Endothelial cell of umbilical vein (primary cell): ENCODE measurements around the gene AMH. TPM values are rescaled to one million over a fixed set of nuclear protein-coding genes. Genes with fewer than 3 reads are reported as not detected.

Source experiments
- BruUV-seq: library from RNA; stranded (reverse); fragments of 400-500 nt; replicated peaks from 2 replicates; lab custom pipeline; 2021; lab: Mats Ljungman, UMichigan
- CTCF ChIA-PET: fragments of 300-600, 350-600 bp; sonication (Branson Sonifier 250); formaldehyde crosslinking; loops from one replicate; lab custom pipeline; 2021; ENCODE audit warnings: antibody characterized with exemption, inconsistent platforms; lab: Charles Lee
- POLR2A ChIA-PET: fragments of 300-600, 350-600 bp; sonication (Branson Sonifier 250); formaldehyde crosslinking; loops from one replicate; lab custom pipeline; 2021; ENCODE audit warnings: antibody characterized with exemption, inconsistent platforms; lab: Charles Lee
- DNase-seq: peaks from one replicate; pipeline ENCODE4 v3.0.0-alpha.2; 2011; ENCODE audit warnings: low read depth, low spot score
- FAIRE-seq: peaks from 2 replicates; lab custom pipeline; 2011; peaks lifted over from hg19 to GRCh38; lab: Jason Lieb, UNC
- H2AFZ ChIP-seq: 2 replicates; pipeline ENCODE4 v1.6.0; 2012; ENCODE audit warnings: low read depth, low read length, control low read depth, inconsistent platforms
- H3K27ac ChIP-seq: 2 replicates; pipeline ENCODE4 v1.5.1; 2011; ENCODE audit warnings: low read depth, mild to moderate bottlenecking, control low read depth, low read length, moderate library complexity; ENCODE audit not compliant: insufficient read depth
- H3K27me3 ChIP-seq, 2 experiments: 2 replicates each; pipeline versions ENCODE4 v1.6.0 to v1.6.1; 2011; ENCODE audit warnings: low read length in 2 of 2, mixed read lengths in 1 of 2; ENCODE audit not compliant: control insufficient read depth in 2 of 2, insufficient read depth in 2 of 2
- H3K36me3 ChIP-seq, 2 experiments: 2 replicates in 1 of 2; 3 replicates in 1 of 2; pipeline ENCODE4 v1.5.1; 2011; ENCODE audit warnings: low read length in 2 of 2, mild to moderate bottlenecking in 1 of 2, moderate library complexity in 1 of 2; ENCODE audit not compliant: control insufficient read depth in 2 of 2, insufficient read depth in 2 of 2; ENCODE audit errors: extremely low read depth in 1 of 2
- H3K4me1 ChIP-seq: 3 replicates; pipeline ENCODE4 v1.5.1; 2011; ENCODE audit warnings: mild to moderate bottlenecking, low read length; ENCODE audit not compliant: control insufficient read depth, insufficient read depth; ENCODE audit errors: extremely low read depth
- H3K4me2 ChIP-seq: 2 replicates; pipeline ENCODE4 v1.6.1; 2011; ENCODE audit warnings: low read length, control low read depth, mixed read lengths; ENCODE audit not compliant: insufficient read depth
- H3K4me3 ChIP-seq, 3 experiments: fragments of 200-600 bp in 1 of 3; sonication (generic), shearing (Covaris generic) in 1 of 3; replicated peaks in 1 of 3; 2 replicates each; pipeline ENCODE4 v1.5.1; 2011 to 2016; ENCODE audit warnings: control low read depth in 3 of 3, low read length in 3 of 3, mild to moderate bottlenecking in 2 of 3, inconsistent platforms in 1 of 3, low read depth in 1 of 3, moderate library complexity in 1 of 3; ENCODE audit not compliant: insufficient read depth in 1 of 3
- H3K79me2 ChIP-seq: 2 replicates; pipeline ENCODE4 v1.6.0; 2012; ENCODE audit warnings: low read length, inconsistent platforms; ENCODE audit not compliant: control insufficient read depth, insufficient read depth
- H3K9ac ChIP-seq: replicated peaks from 2 replicates; pipeline ENCODE3; 2011; ENCODE audit warnings: low read length, control low read depth; ENCODE audit not compliant: insufficient read depth; ENCODE audit errors: extremely low read depth
- H3K9me1 ChIP-seq: replicated peaks from 3 replicates; pipeline ENCODE4 v1.6.0; 2011; ENCODE audit warnings: mild to moderate bottlenecking, low read length; ENCODE audit not compliant: control insufficient read depth, insufficient read depth; ENCODE audit errors: extremely low read depth
- H3K9me3 ChIP-seq: replicated peaks from 2 replicates; pipeline ENCODE4 v1.5.1; 2012; ENCODE audit warnings: low read length, inconsistent platforms; ENCODE audit not compliant: control insufficient read depth, insufficient read depth
- H4K20me1 ChIP-seq: replicated peaks from 2 replicates; pipeline ENCODE3; 2011; ENCODE audit warnings: mild to moderate bottlenecking, low read length; ENCODE audit not compliant: control insufficient read depth, insufficient read depth; ENCODE audit errors: extremely low read depth
- CTCF ChIP-seq, 2 donors: IDR thresholded peaks; 1 replicate in 1 of 2; 2 replicates in 1 of 2; pipeline ENCODE4 v1.5.1; 2011; ENCODE audit warnings: low read length in 2 of 2, mild to moderate bottlenecking in 2 of 2, moderate library complexity in 2 of 2, control low read depth in 1 of 2, inconsistent platforms in 1 of 2, low read depth in 1 of 2; ENCODE audit not compliant: insufficient read depth in 1 of 2; ENCODE audit errors: extremely low read depth in 1 of 2
- EZH2 ChIP-seq: IDR thresholded peaks from 2 replicates; pipeline ENCODE4 v1.6.1; 2012; ENCODE audit warnings: borderline replicate concordance, low read depth, mild to moderate bottlenecking, moderate library complexity, low read length, inconsistent platforms; ENCODE audit not compliant: severe bottlenecking
- MAX ChIP-seq: IDR thresholded peaks from 2 replicates; pipeline ENCODE4 v1.6.1; 2011; ENCODE audit not compliant: insufficient read depth, insufficient read length
- POLR2A ChIP-seq: IDR thresholded peaks from 2 replicates; pipeline ENCODE4 v1.6.1; 2012; ENCODE audit warnings: low read depth, mild to moderate bottlenecking, control low read depth, low read length
- dilution Hi-C: fragments of 300-500 bp; cut with MboI; formaldehyde crosslinking; loops from one replicate; pipeline ENCODE4 v1.15.0; 2019; ENCODE audit warnings: low sequenced_read_pairs; ENCODE audit not compliant: extremely low pct_ligation_motif_present
- intact Hi-C: fragments of 100-400 bp; cut with micrococcal nuclease; formaldehyde crosslinking; loops from one replicate; pipeline ENCODE4 v1.10.0; 2022
- polyA plus RNA-seq, 4 experiments: library from polyadenylated mRNA; depleted of rRNA in 3 of 4; stranded (reverse) in 3 of 4; unstranded in 1 of 4; fragments of >200 nt; gene quantifications; 2 replicates each; pipeline versions ENCODE4 v1.2.1 to v1.2.3, GENCODE V29; 2011 to 2012; ENCODE audit warnings: missing spikeins in 1 of 4
- total RNA-seq: library from RNA; stranded (reverse); gene quantifications from 2 replicates; pipeline ENCODE4 v1.2.3, GENCODE V29; 2021

AMH gene
- total and polyA plus RNA-seq, 2 donors (not counting 3 experiments of a cell fraction or from before 2014, with no cell fraction given) = 3.3 to 9.6 TPM

DNA sequence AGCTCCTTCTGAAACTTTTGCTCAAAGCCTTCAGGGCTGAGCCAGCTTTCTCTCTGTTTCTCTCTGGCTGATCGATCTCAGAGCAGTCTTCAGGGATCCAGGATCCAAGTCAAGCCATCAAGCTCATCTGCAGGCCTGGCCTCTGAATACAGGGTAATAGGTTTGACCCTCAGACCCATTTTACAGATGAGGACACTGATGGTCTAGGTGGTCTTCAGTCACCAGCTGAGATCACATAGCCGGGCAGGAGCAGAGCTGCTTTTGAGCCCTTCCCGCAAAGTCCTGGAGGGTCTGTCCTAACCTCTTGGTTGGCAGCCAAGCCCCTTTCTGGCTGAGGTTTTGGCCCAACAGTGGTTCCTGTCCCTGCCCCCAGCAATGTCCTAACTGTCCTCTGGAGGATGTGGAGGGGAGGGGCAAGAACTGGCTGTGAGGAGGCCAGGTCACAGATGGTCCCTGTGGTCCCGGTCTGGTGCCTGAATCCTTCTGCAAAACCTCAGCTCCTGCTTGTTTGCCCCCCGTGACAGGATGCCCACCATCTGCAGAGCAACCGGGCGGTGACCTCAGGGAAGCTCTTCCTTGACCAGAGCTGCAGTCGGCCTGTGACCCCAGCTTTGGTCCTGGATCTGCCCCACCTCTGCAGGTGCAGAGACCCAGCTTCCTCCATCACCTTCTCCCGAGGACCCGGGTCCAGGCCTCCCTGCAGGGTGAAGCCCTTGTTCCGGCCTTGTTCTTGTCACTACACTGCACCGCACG is 38.6 kb downstream of the AMH start:
- intact Hi-C loops (loop anchor here (5.0 kb wide), 1 partner anchor 40 kb away; the partner anchor contains the start of genes LSM7 and SPPL2B), dilution Hi-C loops (no loop called here)
- ChIA-PET POLR2A (no interaction called here), CTCF (interaction anchor here (1.5 to 2.9 kb wide), 4 partner anchors 9 to 28 kb away, joined by 3 to 14 read pairs (median 6); no protein-coding TSS in a partner anchor)
- H2AFZ ChIP-seq = no peak overlapping the region
- FAIRE-seq (no peak), DNase-seq (no peak)
- H3K9me1 ChIP-seq = no peaks in the 10 kb centered on the region
- no peak for TF ChIP-seq POLR2A
- no peak for TF ChIP-seq MAX
- no peak for TF ChIP-seq EZH2
- no peak for TF ChIP-seq CTCF (IDR thresholded peaks at IDR 0.05; ENCODE audit: extremely low read depth in 1 of 2, insufficient read depth in 1 of 2, low read depth in 1 of 2, low read length in 2 of 2)
- no peaks in the 10 kb centered on the region for H3K9me3 ChIP-seq
- peaks cover 5% of the 10 kb centered on the region for H3K4me1 ChIP-seq
- no peak overlapping the region for H3K27ac ChIP-seq
- H3K4me2 ChIP-seq = no peak overlapping the region
- H3K9ac ChIP-seq = no peak overlapping the region
- no peaks in the 10 kb centered on the region for H3K79me2 ChIP-seq
- no peaks in the 10 kb centered on the region for H4K20me1 ChIP-seq
- H3K27me3 ChIP-seq = peaks cover 35 to 37% of the 10 kb centered on the region in 2 experiments
- no TSS peak for BruUV-seq
- no peaks in the 10 kb centered on the region for H3K36me3 ChIP-seq
- H3K4me3 ChIP-seq = no peak overlapping the region
